GM12801 (cell line): Measurements from ENCODE around the gene SMIM9.

ENCODE experiments used
- CTCF ChIP-seq: IDR thresholded peaks from one replicate; pipeline ENCODE4 v1.5.1; 2011; ENCODE audit warnings: control low read depth; ENCODE audit not compliant: insufficient read length; ENCODE audit errors: extremely low read depth

The SMIM9 gene

GRCh38 chrX:154784149-154784995, 50.1 kb downstream of the SMIM9 start:
- TF ChIP-seq CTCF: no peak

GRCh38 chrX:154780968-154781367, 53.5 kb downstream of the SMIM9 start:
- no peak for TF ChIP-seq CTCF

GRCh38 chrX:154779261-154779660, 55.2 kb downstream of the SMIM9 start:
- no peak for TF ChIP-seq CTCF

- TF ChIP-seq CTCF: no peak
Observed at GRCh38 chrX:154776753-154777152, 57.7 kb downstream of the SMIM9 start.

- no peak for TF ChIP-seq CTCF
Observed at GRCh38 chrX:154775419-154776349, 58.8 kb downstream of the SMIM9 start.

- TF ChIP-seq CTCF: no peak
Observed at GRCh38 chrX:154774622-154775021, 59.8 kb downstream of the SMIM9 start.
